Endothelial cell of umbilical vein (primary cell): ENCODE results near the gene QSOX2. TPM values are rescaled to one million over a fixed set of nuclear protein-coding genes. Genes with fewer than 3 reads are reported as not detected.
A peak's percentile ranks its signal among the peaks of the same experiment; 100 is the strongest.

ENCODE experiments used
- BruUV-seq: library from RNA; stranded (reverse); fragments of 400-500 nt; replicated peaks from 2 replicates; lab custom pipeline; 2021; lab: Mats Ljungman, UMichigan
- CTCF ChIA-PET: fragments of 300-600, 350-600 bp; sonication (Branson Sonifier 250); formaldehyde crosslinking; loops from one replicate; lab custom pipeline; 2021; ENCODE audit warnings: antibody characterized with exemption, inconsistent platforms; lab: Charles Lee
- POLR2A ChIA-PET: fragments of 300-600, 350-600 bp; sonication (Branson Sonifier 250); formaldehyde crosslinking; loops from one replicate; lab custom pipeline; 2021; ENCODE audit warnings: antibody characterized with exemption, inconsistent platforms; lab: Charles Lee
- DNase-seq: peaks from one replicate; pipeline ENCODE4 v3.0.0-alpha.2; 2011; ENCODE audit warnings: low read depth, low spot score
- FAIRE-seq: peaks from 2 replicates; lab custom pipeline; 2011; peaks lifted over from hg19 to GRCh38; lab: Jason Lieb, UNC
- H2AFZ ChIP-seq: 2 replicates; pipeline ENCODE4 v1.6.0; 2012; ENCODE audit warnings: low read depth, low read length, control low read depth, inconsistent platforms
- H3K27ac ChIP-seq: 2 replicates; pipeline ENCODE4 v1.5.1; 2011; ENCODE audit warnings: low read depth, mild to moderate bottlenecking, control low read depth, low read length, moderate library complexity; ENCODE audit not compliant: insufficient read depth
- H3K27me3 ChIP-seq, 2 experiments: 2 replicates each; pipeline versions ENCODE4 v1.6.0 to v1.6.1; 2011; ENCODE audit warnings: low read length in 2 of 2, mixed read lengths in 1 of 2; ENCODE audit not compliant: control insufficient read depth in 2 of 2, insufficient read depth in 2 of 2
- H3K36me3 ChIP-seq, 2 experiments: 2 replicates in 1 of 2; 3 replicates in 1 of 2; pipeline ENCODE4 v1.5.1; 2011; ENCODE audit warnings: low read length in 2 of 2, mild to moderate bottlenecking in 1 of 2, moderate library complexity in 1 of 2; ENCODE audit not compliant: control insufficient read depth in 2 of 2, insufficient read depth in 2 of 2; ENCODE audit errors: extremely low read depth in 1 of 2
- H3K4me1 ChIP-seq: 3 replicates; pipeline ENCODE4 v1.5.1; 2011; ENCODE audit warnings: mild to moderate bottlenecking, low read length; ENCODE audit not compliant: control insufficient read depth, insufficient read depth; ENCODE audit errors: extremely low read depth
- H3K4me2 ChIP-seq: 2 replicates; pipeline ENCODE4 v1.6.1; 2011; ENCODE audit warnings: low read length, control low read depth, mixed read lengths; ENCODE audit not compliant: insufficient read depth
- H3K4me3 ChIP-seq, 3 experiments: fragments of 200-600 bp in 1 of 3; sonication (generic), shearing (Covaris generic) in 1 of 3; replicated peaks in 1 of 3; 2 replicates each; pipeline ENCODE4 v1.5.1; 2011 to 2016; ENCODE audit warnings: control low read depth in 3 of 3, low read length in 3 of 3, mild to moderate bottlenecking in 2 of 3, inconsistent platforms in 1 of 3, low read depth in 1 of 3, moderate library complexity in 1 of 3; ENCODE audit not compliant: insufficient read depth in 1 of 3
- H3K79me2 ChIP-seq: 2 replicates; pipeline ENCODE4 v1.6.0; 2012; ENCODE audit warnings: low read length, inconsistent platforms; ENCODE audit not compliant: control insufficient read depth, insufficient read depth
- H3K9ac ChIP-seq: replicated peaks from 2 replicates; pipeline ENCODE3; 2011; ENCODE audit warnings: low read length, control low read depth; ENCODE audit not compliant: insufficient read depth; ENCODE audit errors: extremely low read depth
- H3K9me1 ChIP-seq: replicated peaks from 3 replicates; pipeline ENCODE4 v1.6.0; 2011; ENCODE audit warnings: mild to moderate bottlenecking, low read length; ENCODE audit not compliant: control insufficient read depth, insufficient read depth; ENCODE audit errors: extremely low read depth
- H3K9me3 ChIP-seq: replicated peaks from 2 replicates; pipeline ENCODE4 v1.5.1; 2012; ENCODE audit warnings: low read length, inconsistent platforms; ENCODE audit not compliant: control insufficient read depth, insufficient read depth
- H4K20me1 ChIP-seq: replicated peaks from 2 replicates; pipeline ENCODE3; 2011; ENCODE audit warnings: mild to moderate bottlenecking, low read length; ENCODE audit not compliant: control insufficient read depth, insufficient read depth; ENCODE audit errors: extremely low read depth
- EZH2 ChIP-seq: IDR thresholded peaks from 2 replicates; pipeline ENCODE4 v1.6.1; 2012; ENCODE audit warnings: borderline replicate concordance, low read depth, mild to moderate bottlenecking, moderate library complexity, low read length, inconsistent platforms; ENCODE audit not compliant: severe bottlenecking
- GATA2 ChIP-seq: IDR thresholded peaks from 2 replicates; pipeline ENCODE4 v1.7.0; 2011; ENCODE audit warnings: low read depth, mild to moderate bottlenecking, moderate library complexity, mixed read lengths, low read length; ENCODE audit not compliant: insufficient read length, insufficient read depth
- JUN ChIP-seq: IDR thresholded peaks from 2 replicates; pipeline ENCODE4 v1.6.1; 2011; ENCODE audit warnings: borderline replicate concordance, low read depth; ENCODE audit not compliant: insufficient read length, insufficient read depth
- MYC ChIP-seq: IDR thresholded peaks from one replicate; pipeline ENCODE4 v1.6.1; 2011; ENCODE audit warnings: mild to moderate bottlenecking, low read depth, low read length
- dilution Hi-C: fragments of 300-500 bp; cut with MboI; formaldehyde crosslinking; loops from one replicate; pipeline ENCODE4 v1.15.0; 2019; ENCODE audit warnings: low sequenced_read_pairs; ENCODE audit not compliant: extremely low pct_ligation_motif_present
- intact Hi-C: fragments of 100-400 bp; cut with micrococcal nuclease; formaldehyde crosslinking; loops from one replicate; pipeline ENCODE4 v1.10.0; 2022
- polyA plus RNA-seq, 4 experiments: library from polyadenylated mRNA; depleted of rRNA in 3 of 4; stranded (reverse) in 3 of 4; unstranded in 1 of 4; fragments of >200 nt; gene quantifications; 2 replicates each; pipeline versions ENCODE4 v1.2.1 to v1.2.3, GENCODE V29; 2011 to 2012; ENCODE audit warnings: missing spikeins in 1 of 4
- total RNA-seq: library from RNA; stranded (reverse); gene quantifications from 2 replicates; pipeline ENCODE4 v1.2.3, GENCODE V29; 2021
- TF ChIP-seq, protein P1 (sequence below): IDR thresholded peaks from 2 replicates; pipeline ENCODE4 v1.6.1; 2011; ENCODE audit not compliant: insufficient read depth, insufficient read length

Gene QSOX2
- total and polyA plus RNA-seq, 2 donors (not counting 3 experiments of a cell fraction or from before 2014, with no cell fraction given), result 16.4 to 23.4 TPM

DNA sequence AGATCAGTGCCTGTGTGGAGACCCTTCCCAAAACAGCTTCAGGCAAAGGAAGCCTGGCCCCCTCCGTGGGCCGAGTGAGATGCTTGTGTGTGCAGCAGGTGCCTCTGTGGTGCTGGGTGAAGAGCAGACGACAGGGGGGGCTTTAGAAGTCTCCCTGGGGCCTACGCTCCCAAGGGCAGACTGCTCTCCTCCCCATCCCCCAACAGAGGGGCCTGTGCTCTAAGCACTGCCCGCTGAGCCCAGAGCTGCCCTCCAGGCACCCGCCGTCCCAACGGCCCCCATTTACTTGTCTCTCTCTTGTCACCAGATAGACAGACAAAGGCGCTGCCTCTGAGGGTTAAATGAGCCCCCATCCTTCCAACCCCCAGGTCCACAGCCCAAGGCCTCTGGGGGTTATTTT is 38.0 kb downstream of the QSOX2 start:
- Histone ChIP-seq H3K27ac (no peak overlapping the region), H2AFZ (no peak overlapping the region), H4K20me1 (no peaks in the 10 kb centered on the region), H3K4me3 (no peak overlapping the region), H3K4me2 (no peak overlapping the region), H3K79me2 (no peaks in the 10 kb centered on the region), H3K9me3 (no peaks in the 10 kb centered on the region), H3K9ac (no peak overlapping the region), H3K36me3 (no peaks in the 10 kb centered on the region), H3K4me1 (no peaks in the 10 kb centered on the region), H3K27me3 (peaks cover 13 to 21% of the 10 kb centered on the region in 2 experiments), H3K9me1 (no peaks in the 10 kb centered on the region)
- intact Hi-C loops (loop anchor here (10.0 kb wide), 1 partner anchor 53 kb away; no protein-coding TSS in a partner anchor), dilution Hi-C loops (no loop called here)
- DNase-seq (no peak), FAIRE-seq (no peak)
- TF ChIP-seq, protein P1, sequence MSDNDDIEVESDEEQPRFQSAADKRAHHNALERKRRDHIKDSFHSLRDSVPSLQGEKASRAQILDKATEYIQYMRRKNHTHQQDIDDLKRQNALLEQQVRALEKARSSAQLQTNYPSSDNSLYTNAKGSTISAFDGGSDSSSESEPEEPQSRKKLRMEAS, result no peak
- no peak for TF ChIP-seq EZH2
- TF ChIP-seq GATA2, result no peak
- no peak for TF ChIP-seq MYC
- TF ChIP-seq JUN, result no peak
- ChIA-PET CTCF (no interaction called here), POLR2A (no interaction called here)
- BruUV-seq, result no TSS peak

DNA sequence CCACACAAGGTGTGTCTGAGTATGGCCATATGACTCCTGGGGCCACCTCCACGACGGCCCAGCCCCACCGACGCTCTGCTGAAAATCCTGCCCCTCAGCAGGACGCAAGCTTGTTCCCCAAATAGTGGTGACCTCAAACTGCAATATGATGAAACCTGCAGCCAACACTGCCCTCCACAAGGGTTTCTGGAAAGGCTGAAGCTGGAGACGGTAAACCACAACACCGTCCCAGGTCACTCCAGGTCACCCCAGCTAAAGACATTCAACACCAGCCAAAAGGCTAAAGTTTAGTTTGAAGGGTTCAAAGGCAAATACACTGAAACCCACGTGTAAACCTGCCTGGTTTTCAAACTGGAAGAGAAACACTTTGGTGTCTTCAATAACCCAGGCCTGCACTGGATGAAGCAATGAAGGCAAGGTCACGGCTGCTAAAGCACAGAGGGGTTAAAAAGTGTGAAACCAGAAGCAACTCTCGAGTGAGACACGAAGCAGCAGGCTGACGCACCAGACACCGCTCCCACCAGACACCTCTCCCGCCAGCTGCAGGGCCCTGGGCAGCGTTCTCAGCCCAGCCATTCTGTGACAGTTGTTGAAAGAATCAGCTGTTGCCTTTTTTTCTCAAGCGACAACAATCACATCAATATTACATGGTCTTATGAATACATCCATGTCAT is 38.9 kb downstream of the QSOX2 start:
- CTCF ChIA-PET, result interaction anchor here (0.9 to 1.0 kb wide), 2 partner anchors 60 to 68 kb away, joined by 3 to 4 read pairs; no protein-coding TSS in a partner anchor
- H3K27ac ChIP-seq, result no peak overlapping the region
- H3K27me3 ChIP-seq, result peaks cover 18 to 29% of the 10 kb centered on the region in 2 experiments
- FAIRE-seq, result no peak
- no peaks in the 10 kb centered on the region for H4K20me1 ChIP-seq
- dilution Hi-C loops (no loop called here), intact Hi-C loops (loop anchor here (10.0 kb wide), 1 partner anchor 52 kb away; no protein-coding TSS in a partner anchor)
- H3K9ac ChIP-seq, result no peak overlapping the region
- no peak overlapping the region for H2AFZ ChIP-seq
- H3K79me2 ChIP-seq, result no peaks in the 10 kb centered on the region
- H3K4me3 ChIP-seq, result no peak overlapping the region
- no peaks in the 10 kb centered on the region for H3K9me3 ChIP-seq
- TSS peak; percentile 37 for BruUV-seq
- no peak for DNase-seq
- no peaks in the 10 kb centered on the region for H3K36me3 ChIP-seq
- H3K9me1 ChIP-seq, result no peaks in the 10 kb centered on the region
- TF ChIP-seq EZH2, result peak; percentile 30
- no peak for TF ChIP-seq MYC
- no peak overlapping the region for H3K4me2 ChIP-seq
- POLR2A ChIA-PET, result no interaction called here
- no peaks in the 10 kb centered on the region for H3K4me1 ChIP-seq
